PC-3 (cell line): ENCODE measurements around the gene GDF3. TPM values are rescaled to one million over a fixed set of nuclear protein-coding genes. Genes with fewer than 3 reads are reported as not detected.

Experiments used
- ATAC-seq: fragments of 200-7000 bp; cut with Tn5 transposase; 2 replicates; pipeline ENCODE4 v1.9.1; 2020; ENCODE audit warnings: mild to moderate bottlenecking, moderate library complexity
- BruUV-seq: library from RNA; stranded (reverse); fragments of 400-500 nt; replicated peaks from 2 replicates; lab custom pipeline; 2021; lab: Mats Ljungman, UMichigan
- CTCF ChIA-PET: fragments of 300-600 bp; sonication (Branson Sonifier 250); formaldehyde crosslinking; loops from one replicate; lab custom pipeline; 2022; ENCODE audit warnings: antibody characterized with exemption; lab: Charles Lee
- POLR2A ChIA-PET: fragments of 300-600 bp; sonication (Branson Sonifier 250); formaldehyde crosslinking; loops from one replicate; lab custom pipeline; 2022; ENCODE audit warnings: antibody characterized with exemption; ENCODE audit not compliant: unreplicated experiment; lab: Charles Lee
- DNase-seq: peaks from one replicate; pipeline ENCODE4 v3.0.0-alpha.2; 2015
- H2AFZ ChIP-seq: fragments of 300-600 bp; sonication (generic); 2 replicates; pipeline ENCODE4 v1.6.0; 2016; ENCODE audit warnings: antibody characterized with exemption, low read length
- H3F3A ChIP-seq: fragments of 300-600 bp; sonication (generic); one replicate; pipeline ENCODE4 v1.6.0; 2017; ENCODE audit warnings: antibody characterized with exemption, low read length, control low read depth, mild to moderate bottlenecking; ENCODE audit not compliant: unreplicated experiment
- H3K27ac ChIP-seq: fragments of 300-600 bp; sonication (generic); 2 replicates; pipeline ENCODE4 v1.5.1; 2016; ENCODE audit warnings: mild to moderate bottlenecking, low read length
- H3K27me3 ChIP-seq: fragments of 300-600 bp; sonication (generic); 2 replicates; pipeline ENCODE4 v1.6.1; 2016; ENCODE audit warnings: low read length, mixed read lengths
- H3K36me3 ChIP-seq: fragments of 300-600 bp; sonication (generic); 2 replicates; pipeline ENCODE4 v1.6.1; 2016; ENCODE audit warnings: low read depth, mixed run types, low read length, mixed read lengths
- H3K4me1 ChIP-seq: fragments of 300-600 bp; sonication (generic); 2 replicates; pipeline ENCODE4 v1.5.1; 2016; ENCODE audit warnings: low read length; ENCODE audit not compliant: insufficient read depth
- H3K4me2 ChIP-seq: fragments of 300-600 bp; sonication (generic); 2 replicates; pipeline ENCODE4 v1.6.0; 2016; ENCODE audit warnings: low read length
- H3K4me3 ChIP-seq: fragments of 300-600 bp; sonication (generic); 2 replicates; pipeline ENCODE4 v1.5.1; 2016; ENCODE audit warnings: mild to moderate bottlenecking, low read length, mixed read lengths
- H3K79me2 ChIP-seq: fragments of 300-600 bp; sonication (generic); 2 replicates; pipeline ENCODE4 v1.6.1; 2017; ENCODE audit warnings: low read length, mixed read lengths
- H3K9ac ChIP-seq: fragments of 300-600 bp; sonication (generic); 2 replicates; pipeline ENCODE4 v1.6.0; 2016; ENCODE audit warnings: mild to moderate bottlenecking, low read length
- H3K9me2 ChIP-seq: fragments of 300-600 bp; sonication (generic); replicated peaks from 2 replicates; pipeline ENCODE4 v1.6.1; 2016; ENCODE audit warnings: mixed run types, low read length, mixed read lengths
- H3K9me3 ChIP-seq: fragments of 300-600 bp; sonication (generic); 2 replicates; pipeline ENCODE4 v1.6.1; 2016; ENCODE audit warnings: low read length, mixed read lengths
- H4K20me1 ChIP-seq: fragments of 300-600 bp; sonication (generic); 2 replicates; pipeline ENCODE4 v1.6.1; 2016; ENCODE audit warnings: low read length, mixed read lengths
- EZH2 ChIP-seq: fragments of 300-600 bp; sonication (generic); IDR thresholded peaks from one replicate; pipeline ENCODE4 v1.6.1; 2017; ENCODE audit warnings: antibody characterized with exemption, mild to moderate bottlenecking, low read length; ENCODE audit not compliant: unreplicated experiment
- EZH2phosphoT487 ChIP-seq: fragments of 300-600 bp; sonication (generic); IDR thresholded peaks from 2 replicates; pipeline ENCODE4 v1.6.1; 2018; ENCODE audit warnings: mild to moderate bottlenecking, antibody characterized with exemption, low read length, borderline replicate concordance
- intact Hi-C: fragments of 100-400 bp; cut with micrococcal nuclease; formaldehyde crosslinking; loops from 2 replicates; pipeline ENCODE4 v1.9.0; 2023
- total RNA-seq: library from RNA; depleted of rRNA; stranded (reverse); fragments of >200 nt; gene quantifications from 2 replicates; pipeline ENCODE4 v1.2.3, GENCODE V29; 2014
- TF ChIP-seq, protein P1 (sequence below): fragments of 300-600 bp; sonication (generic); conservative IDR thresholded peaks from 2 replicates; pipeline ENCODE4 v1.5.1; 2017; ENCODE audit warnings: antibody characterized with exemption, low read depth, mild to moderate bottlenecking, low read length

Gene GDF3
- total RNA-seq, 1 experiment from 2014 or later: not detected

DNA sequence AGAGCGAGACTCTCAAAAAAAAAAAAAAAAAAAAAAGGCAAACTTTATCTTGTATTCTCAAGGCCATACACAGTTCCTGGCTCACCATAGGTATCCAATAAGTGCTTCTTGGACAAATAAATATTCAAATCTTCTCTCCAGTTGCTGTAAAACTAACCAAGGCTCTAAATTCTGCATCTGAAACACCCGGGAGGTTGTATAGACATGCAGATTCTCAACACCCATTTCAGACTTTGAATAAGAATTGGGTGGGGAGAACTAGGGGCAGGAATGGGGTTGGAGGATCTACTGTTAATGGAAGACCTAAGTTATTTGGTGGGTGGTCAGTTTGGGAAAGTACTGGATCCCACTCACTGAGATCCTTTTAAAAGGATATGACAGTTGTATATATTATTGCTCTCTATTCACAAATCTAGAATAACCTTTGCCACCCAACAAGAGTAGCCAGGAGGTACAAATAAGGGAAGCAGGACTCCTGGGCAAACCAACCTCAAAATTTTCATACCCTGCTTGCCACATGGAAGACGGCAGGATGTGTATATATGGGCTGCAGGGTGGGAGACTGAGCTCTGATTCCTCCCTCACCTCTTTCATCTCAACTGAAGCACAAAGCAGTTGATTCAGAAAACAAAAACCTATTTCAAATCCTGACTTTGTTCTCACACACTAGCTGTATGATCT is 879 bp downstream of the GDF3 start:
- ChIA-PET CTCF (no interaction called here), POLR2A (no interaction called here)
- no peak overlapping the region for H2AFZ ChIP-seq
- intact Hi-C loops: no loop called here
- peaks cover 21% of the 10 kb centered on the region for H3K27me3 ChIP-seq
- ATAC-seq (no peak), DNase-seq (no peak)
- no peaks in the 10 kb centered on the region for H4K20me1 ChIP-seq
- no peaks in the 10 kb centered on the region for H3K36me3 ChIP-seq
- H3K4me1 ChIP-seq: no peaks in the 10 kb centered on the region
- no peaks in the 10 kb centered on the region for H3K9me3 ChIP-seq
- H3K79me2 ChIP-seq: no peaks in the 10 kb centered on the region
- H3K4me2 ChIP-seq: no peak overlapping the region
- H3K9me2 ChIP-seq: no peaks in the 10 kb centered on the region
- H3F3A ChIP-seq: no peaks in the 10 kb centered on the region
- no peak overlapping the region for H3K9ac ChIP-seq
- no peak overlapping the region for H3K27ac ChIP-seq
- no TSS peak for BruUV-seq
- TF ChIP-seq EZH2phosphoT487: no peak
- no peak overlapping the region for H3K4me3 ChIP-seq

DNA sequence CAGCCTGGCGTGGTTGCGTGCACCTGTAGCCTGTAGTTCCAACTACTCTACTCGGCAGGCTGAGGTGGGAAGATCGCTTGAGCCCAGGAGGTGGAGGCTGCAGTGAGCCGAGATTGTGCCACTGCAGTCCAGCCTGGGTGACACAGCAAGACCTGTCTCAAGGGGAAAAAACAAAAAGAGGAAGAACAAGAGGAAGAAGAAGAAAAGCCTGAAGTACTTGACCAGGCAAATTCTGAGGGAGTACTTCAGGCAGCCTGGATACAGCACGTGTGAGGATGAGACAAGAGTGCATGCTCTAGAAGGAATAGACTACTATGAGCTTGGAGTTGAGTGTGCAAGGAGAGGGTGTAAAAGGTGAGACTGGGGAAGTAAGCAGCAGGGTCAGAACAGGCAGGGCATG is 1.8 kb downstream of the GDF3 start:
- Histone ChIP-seq H3K4me1 (no peaks in the 10 kb centered on the region), H3K36me3 (no peaks in the 10 kb centered on the region), H2AFZ (no peak overlapping the region), H3K4me3 (no peak overlapping the region), H3K4me2 (no peak overlapping the region), H3K27me3 (peaks cover 27% of the 10 kb centered on the region), H3K27ac (no peak overlapping the region), H3K9me3 (no peaks in the 10 kb centered on the region), H4K20me1 (no peaks in the 10 kb centered on the region), H3F3A (no peaks in the 10 kb centered on the region), H3K79me2 (no peaks in the 10 kb centered on the region), H3K9me2 (no peaks in the 10 kb centered on the region), H3K9ac (no peak overlapping the region)
- ChIA-PET POLR2A (no interaction called here), CTCF (no interaction called here)
- ATAC-seq: no peak
- no peak for DNase-seq
- intact Hi-C loops: no loop called here
- BruUV-seq: no TSS peak
- TF ChIP-seq, protein P1, sequence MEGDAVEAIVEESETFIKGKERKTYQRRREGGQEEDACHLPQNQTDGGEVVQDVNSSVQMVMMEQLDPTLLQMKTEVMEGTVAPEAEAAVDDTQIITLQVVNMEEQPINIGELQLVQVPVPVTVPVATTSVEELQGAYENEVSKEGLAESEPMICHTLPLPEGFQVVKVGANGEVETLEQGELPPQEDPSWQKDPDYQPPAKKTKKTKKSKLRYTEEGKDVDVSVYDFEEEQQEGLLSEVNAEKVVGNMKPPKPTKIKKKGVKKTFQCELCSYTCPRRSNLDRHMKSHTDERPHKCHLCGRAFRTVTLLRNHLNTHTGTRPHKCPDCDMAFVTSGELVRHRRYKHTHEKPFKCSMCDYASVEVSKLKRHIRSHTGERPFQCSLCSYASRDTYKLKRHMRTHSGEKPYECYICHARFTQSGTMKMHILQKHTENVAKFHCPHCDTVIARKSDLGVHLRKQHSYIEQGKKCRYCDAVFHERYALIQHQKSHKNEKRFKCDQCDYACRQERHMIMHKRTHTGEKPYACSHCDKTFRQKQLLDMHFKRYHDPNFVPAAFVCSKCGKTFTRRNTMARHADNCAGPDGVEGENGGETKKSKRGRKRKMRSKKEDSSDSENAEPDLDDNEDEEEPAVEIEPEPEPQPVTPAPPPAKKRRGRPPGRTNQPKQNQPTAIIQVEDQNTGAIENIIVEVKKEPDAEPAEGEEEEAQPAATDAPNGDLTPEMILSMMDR: no peak
- TF ChIP-seq EZH2: no peak
- no peak for TF ChIP-seq EZH2phosphoT487

DNA sequence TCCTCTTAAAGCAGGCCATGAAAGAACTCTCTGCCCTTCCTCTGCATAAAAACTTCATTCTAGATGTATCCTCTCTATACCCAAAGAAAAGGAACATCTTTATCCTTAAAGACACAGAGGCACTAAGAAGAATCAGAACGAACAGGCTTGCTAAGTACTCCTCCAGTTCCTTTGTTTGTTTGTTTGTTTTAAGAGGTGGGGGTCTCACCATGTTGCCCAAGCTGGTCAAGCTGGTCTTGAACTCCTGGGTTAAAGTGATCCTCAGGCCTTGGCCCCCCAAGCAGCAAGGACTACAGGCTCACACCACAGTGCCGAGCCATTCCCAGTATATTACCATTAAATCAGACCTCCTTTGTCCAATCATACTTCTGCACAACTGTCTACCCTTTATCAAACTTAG is 14.0 kb downstream of the GDF3 start:
- POLR2A ChIA-PET: no interaction called here
- H3K9me2 ChIP-seq: no peaks in the 10 kb centered on the region
- no peaks in the 10 kb centered on the region for H3F3A ChIP-seq
- no peak overlapping the region for H3K27ac ChIP-seq
- CTCF ChIA-PET: no interaction called here
- no peaks in the 10 kb centered on the region for H4K20me1 ChIP-seq
- DNase-seq (no peak), ATAC-seq (no peak)
- no peaks in the 10 kb centered on the region for H3K36me3 ChIP-seq
- H3K79me2 ChIP-seq: no peaks in the 10 kb centered on the region
- H3K27me3 ChIP-seq: no peaks in the 10 kb centered on the region
- no peaks in the 10 kb centered on the region for H3K4me1 ChIP-seq
- H3K9ac ChIP-seq: no peak overlapping the region
- TF ChIP-seq EZH2 (no peak), EZH2phosphoT487 (no peak)
- TF ChIP-seq, protein P1: no peak
- H3K4me3 ChIP-seq: no peak overlapping the region
- intact Hi-C loops: no loop called here
- no peaks in the 10 kb centered on the region for H3K9me3 ChIP-seq
- no peak overlapping the region for H3K4me2 ChIP-seq
- BruUV-seq: no TSS peak
- no peak overlapping the region for H2AFZ ChIP-seq
